Hepatic stellate cell (primary cell): ENCODE data around the gene TLCD2.
"Not testable (repeated sequence)": the region's sequence is repeated elsewhere in the genome, so short reads cannot be mapped to it uniquely, and the experiment has no call there.

Experiments used
- DNase-seq: peaks from one replicate; pipeline ENCODE4 v3.0.0; 2011; ENCODE audit warnings: low spot score

TLCD2 gene

GRCh38 chr17:1686086-1686485 is 24.1 kb downstream of the TLCD2 start:
- no peak for DNase-seq

- peak; percentile 99 for DNase-seq
These were observed 25.6 kb downstream of the TLCD2 start, which contains the start of gene PRPF8 for GRCh38 chr17:1684378-1685189. Gene PRPF8, minus strand, starts transcription at chr17:1684867. Its CDS starts 296 bp downstream, at chr17:1684571.

GRCh38 chr17:1683459-1683858 is 26.7 kb downstream of the TLCD2 start:
- DNase-seq: no peak

GRCh38 chr17:1676401-1676800 is 33.8 kb downstream of the TLCD2 start:
- no peak for DNase-seq

DNA sequence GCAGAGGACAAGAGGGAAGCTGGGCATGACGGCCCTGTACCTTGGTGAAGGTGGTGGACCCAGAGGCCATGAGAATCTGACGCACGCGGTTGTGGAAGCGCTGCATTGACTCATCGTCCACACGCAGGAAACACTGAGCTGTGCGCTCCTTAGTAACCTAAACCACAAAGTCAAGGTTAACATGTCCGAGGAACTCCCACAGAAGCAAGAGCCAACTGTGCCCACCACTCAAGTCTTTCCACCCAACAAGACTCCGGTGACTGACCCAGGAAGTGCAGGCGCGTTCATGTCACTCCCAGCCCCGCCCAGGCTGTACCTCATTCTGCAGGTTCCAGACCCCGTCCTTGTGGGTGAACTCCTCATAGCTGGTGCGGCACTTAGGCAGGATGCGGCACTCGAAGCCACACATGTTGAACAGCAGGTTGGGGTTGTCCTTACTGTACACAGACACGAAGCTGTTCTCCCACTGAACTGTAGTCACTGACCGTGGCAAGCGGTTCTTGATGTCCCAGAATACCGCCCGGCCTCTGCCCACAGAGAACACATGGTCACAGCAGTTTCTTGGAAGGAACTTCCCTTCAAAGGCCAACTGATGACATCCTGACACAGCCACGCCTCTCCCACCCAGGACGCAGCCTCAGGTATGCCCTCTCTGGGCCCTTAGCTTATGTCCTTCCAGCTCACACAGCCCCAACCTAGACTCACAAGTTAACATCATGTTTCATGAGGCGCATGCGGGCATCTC is 37.0 kb downstream of the TLCD2 start:
- no peak for DNase-seq

DNA sequence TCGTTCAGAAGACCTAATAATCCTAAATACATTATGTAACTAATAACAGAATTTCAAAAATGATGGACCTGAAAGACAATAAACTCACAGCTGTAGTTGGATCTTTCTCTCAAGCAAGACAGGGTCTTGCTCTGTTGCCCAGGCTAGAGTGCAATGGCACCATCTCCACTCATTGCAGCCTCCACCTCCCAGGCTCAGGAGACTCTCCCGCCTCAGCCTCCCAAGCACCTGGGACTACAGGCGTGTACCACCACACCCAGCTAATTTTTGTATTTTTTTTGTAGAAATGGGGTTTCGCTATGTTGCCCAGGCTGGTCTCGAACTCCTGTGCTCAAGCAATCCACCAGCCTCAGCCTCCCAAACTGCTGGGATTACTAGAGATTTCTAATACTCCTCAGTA is 46.2 kb downstream of the TLCD2 start:
- not testable (repeated sequence) for DNase-seq

DNA sequence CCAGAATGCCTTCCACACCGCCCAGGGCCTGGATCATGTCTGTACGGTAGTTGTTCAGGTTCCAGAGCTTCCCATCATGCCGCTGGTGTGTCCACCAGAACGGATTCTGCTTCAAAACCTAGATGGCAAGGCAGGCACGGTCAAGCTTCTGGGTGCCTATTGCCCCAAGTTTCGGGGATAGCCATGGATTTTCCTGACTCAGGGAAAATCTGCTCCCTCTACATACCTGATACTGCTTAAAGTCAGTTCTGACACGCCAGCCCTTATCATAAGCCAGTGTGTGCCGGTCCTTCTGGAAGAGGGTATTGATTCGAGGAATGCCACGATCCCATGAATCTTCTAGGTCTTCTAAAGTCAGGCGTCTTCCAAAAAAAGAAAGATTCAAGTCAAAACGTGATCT is 49.1 kb downstream of the TLCD2 start:
- DNase-seq: no peak

- no peak for DNase-seq
These were observed 52.1 kb downstream of the TLCD2 start for GRCh38 chr17:1658100-1658499.

- no peak for DNase-seq
These were observed 56.4 kb downstream of the TLCD2 start for GRCh38 chr17:1653735-1654134.

- DNase-seq: not testable (repeated sequence)
These were observed 57.4 kb downstream of the TLCD2 start for GRCh38 chr17:1652794-1653193.
